Renal cortex interstitium (tissue), 11 donors: ENCODE results near the gene LRRK1. TPM values are rescaled to one million over a fixed set of nuclear protein-coding genes. Genes with fewer than 3 reads are reported as not detected.
"Not testable (repeated sequence)": the region's sequence is repeated elsewhere in the genome, so short reads cannot be mapped to it uniquely, and the experiment has no call there.

ENCODE experiments used
- DNase-seq, 11 donors: peaks; one replicate each; pipeline ENCODE4 v3.0.0-alpha.2; 2013; ENCODE audit warnings: low read depth in 9 of 11, low spot score in 4 of 11; ENCODE audit errors: extremely low read depth in 1 of 11
- polyA plus RNA-seq, 3 donors: library from polyadenylated mRNA; unstranded; fragments of 120-200 nt; gene quantifications; one replicate each; pipeline ENCODE4 v1.2.1, GENCODE V29; 2013; ENCODE audit not compliant: insufficient read length in 3 of 3

Gene LRRK1
- polyA plus RNA-seq, 3 donors = 3.1 to 6.1 (median 3.2) TPM

DNA sequence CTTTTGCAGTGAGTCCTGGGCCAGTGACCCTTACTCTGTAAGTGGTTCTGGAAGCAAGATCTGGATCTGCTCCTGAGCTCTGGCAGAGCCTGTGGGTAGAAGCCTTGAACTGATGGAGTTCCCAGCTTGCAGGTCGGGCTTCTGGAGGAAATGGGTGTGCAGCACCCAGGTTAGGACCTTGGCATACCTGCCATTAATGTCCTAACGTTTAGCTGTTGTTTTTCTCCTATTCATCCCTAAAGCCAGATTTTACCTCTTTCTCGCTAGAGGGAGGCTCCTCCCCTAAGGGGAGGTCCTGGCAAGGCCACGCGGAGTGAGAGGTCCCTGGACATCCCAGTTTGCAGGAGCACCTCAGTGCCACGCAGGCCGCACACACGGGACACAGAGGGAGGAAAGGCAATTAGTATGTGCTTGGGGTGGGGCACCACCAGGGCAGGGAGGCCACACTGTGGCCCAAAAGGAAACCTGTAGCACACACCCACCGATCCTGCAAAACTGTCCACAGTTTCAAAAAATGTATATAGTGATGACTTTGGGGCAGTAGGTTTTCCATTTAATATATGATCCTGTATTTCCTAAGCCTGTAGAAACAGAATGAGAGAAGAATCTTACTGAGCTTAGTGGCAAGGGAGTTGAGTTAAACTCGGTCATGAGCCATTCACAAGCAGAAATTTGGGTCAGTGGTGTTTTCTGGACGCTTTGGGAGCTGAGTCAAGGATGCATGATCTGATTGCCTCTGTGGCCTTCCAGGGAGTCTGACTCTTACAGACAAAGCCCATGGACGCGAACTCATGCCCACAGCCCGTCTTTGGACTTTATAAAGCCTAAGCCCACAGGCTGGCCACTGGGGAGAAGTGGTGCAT, 148.7 kb downstream of the LRRK1 start:
- no peak for DNase-seq

DNA sequence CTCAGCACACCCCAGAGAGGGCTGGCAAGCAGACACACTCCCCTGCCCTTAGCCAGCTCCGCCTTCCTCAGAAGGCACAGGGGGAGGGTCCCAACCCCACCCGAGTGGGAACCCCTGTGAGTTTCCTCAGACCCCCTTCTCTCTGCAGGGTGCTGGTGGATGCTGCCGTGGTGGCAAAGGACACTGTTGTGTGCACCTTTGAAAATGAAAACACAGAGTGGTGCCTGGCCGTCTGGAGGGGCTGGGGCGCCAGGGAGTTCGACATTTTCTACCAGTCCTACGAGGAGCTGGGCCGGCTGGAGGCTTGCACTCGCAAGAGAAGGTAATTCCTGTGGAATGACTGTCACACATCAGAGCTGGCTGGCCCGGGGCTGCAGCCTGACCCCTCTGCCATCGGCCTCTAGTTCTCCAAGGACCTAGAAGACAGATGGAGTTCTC, 149.4 kb downstream of the LRRK1 start:
- DNase-seq = no peak

DNA sequence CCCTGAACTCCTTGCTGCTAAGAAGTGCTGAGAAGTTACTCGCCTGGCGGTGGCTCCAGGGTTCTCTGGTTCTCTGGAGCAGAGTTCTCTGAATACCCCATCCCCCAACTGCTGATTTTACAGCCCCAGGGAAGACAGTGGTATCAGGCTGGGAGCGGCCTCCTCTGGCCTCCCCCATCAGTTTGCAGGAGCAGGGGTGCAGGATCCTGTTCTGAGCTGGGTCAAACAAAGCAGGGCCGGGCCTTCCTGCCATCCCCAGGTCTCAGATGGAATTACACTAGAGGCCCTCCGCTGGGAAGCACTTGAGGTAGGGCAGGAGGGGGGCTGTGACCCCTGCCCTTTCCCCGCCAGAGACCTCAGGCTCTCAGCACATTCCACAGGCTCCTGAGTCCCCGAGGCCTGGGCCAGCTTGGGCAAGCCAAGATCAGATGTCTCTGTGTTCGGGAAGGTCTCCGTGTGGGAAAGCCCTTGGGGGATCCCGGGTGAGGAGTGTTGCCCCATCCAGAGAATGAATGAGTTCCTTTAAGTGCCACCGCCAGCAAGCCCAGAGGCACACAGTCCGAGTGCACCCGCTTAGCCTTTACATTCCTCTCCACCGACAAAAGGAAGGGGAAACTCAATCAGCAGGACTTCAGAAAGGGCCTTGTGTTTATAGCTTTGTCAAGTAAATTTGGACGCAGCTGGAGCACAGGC, 149.9 kb downstream of the LRRK1 start:
- peak in 1 of 11 donors; percentile 53 for DNase-seq

DNA sequence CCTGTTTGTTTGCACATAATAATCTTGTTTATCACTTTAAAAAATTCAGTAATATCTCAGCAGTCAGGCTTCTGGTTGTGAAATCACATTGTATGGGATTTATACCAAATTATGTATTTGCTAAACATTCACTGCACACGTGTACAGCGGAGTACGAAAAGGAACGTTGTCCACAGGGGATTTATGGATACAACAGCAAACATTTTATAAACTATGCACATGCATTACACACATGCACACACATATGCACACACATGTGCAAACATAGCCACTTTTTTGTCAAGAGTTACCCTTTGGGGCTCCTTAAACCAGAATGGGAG, 150.5 kb downstream of the LRRK1 start:
- DNase-seq = no peak

DNA sequence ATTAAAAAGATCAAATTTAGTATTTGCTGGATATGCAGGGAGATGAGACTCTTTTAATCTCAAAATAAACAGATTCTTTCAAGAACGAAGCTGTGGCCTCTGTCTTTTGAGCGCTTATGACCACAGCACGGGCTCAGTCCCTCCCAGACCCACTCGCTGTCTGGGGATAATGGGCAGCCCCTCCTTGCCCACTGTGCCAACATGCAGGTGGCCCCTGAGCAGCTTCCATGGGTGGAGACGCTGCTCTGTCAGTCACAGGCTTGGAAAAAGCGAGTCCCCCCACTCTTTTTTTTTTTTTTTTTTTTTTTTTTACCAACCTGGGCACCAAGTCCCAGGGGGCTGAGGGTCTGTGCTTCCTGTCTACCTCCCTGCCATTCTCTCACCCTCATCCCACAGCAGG, 150.9 kb downstream of the LRRK1 start:
- no peak for DNase-seq

DNA sequence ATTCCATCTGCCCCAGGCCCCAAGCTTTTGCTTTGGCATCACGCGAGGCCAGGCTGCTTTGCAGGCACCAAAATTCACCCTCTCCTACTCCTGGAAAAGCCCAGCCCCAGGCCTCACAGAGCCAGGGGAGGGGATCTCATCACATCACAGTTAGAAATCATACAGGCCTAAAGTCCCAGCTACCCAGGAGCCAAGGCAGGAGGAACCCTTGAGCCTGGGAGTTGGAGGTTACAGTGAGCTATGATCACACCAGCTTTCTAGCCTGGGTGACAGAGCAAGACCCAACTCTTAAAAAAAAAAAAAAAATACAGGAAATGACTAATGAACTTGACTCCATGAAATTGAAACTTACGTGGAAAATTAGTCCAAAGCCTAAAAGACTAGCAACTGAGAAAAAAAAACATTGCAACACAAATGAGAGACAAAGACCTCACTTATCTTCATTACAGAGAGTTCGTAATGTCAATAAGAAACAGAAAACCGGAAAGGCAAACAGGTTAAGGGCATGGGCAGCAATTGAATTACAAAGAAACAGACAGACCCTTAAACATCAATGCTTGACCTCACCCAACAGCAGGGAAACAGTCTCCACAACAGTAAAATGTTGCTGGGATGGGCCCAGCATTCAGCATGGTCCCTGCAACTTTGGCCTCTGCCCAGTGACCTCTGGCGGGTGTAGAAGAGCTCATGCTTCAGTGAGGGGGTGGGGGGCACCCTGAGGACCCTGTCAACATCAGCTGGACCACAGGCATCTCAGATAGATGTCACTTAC, 151.5 kb downstream of the LRRK1 start:
- DNase-seq = no peak

DNA sequence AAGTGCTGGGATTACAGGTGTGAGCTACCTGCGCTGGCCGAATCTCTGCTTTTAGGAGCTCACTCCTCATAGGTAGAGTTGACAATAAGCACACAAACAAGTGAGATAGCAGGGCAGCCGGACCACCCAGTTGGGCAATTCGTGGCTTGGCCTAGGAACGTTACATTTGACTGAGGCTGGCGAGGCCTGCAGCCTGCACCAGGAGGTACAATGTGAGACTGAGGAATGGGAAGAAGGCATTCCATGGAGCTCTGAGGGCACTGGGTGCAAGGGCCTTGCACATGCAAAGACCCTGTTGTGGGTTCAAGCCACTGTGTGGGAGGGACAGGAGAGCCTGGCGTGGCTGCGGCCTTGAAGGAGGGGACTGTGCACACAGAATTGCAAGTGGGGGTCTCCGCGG, 152.5 kb downstream of the LRRK1 start:
- DNase-seq = no peak

DNA sequence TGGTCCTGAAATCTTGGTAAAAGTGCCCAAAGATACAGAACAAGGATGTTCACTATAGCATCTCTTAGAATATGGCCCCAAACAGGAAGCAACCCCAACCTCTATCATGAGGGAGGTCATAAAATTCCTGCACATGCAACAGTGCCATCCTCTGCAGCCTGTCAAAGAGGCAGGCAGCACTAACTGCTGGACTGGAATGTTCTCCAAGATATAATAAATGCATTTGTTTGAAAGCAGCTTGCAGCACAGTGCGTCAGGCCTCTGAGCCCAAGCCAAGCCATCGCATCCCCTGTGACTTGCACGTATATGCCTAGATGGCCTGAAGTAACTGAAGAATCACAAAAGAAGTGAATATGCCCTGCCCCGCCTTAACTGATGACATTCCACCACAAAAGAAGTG, 153.1 kb downstream of the LRRK1 start:
- not testable (repeated sequence) for DNase-seq

DNA sequence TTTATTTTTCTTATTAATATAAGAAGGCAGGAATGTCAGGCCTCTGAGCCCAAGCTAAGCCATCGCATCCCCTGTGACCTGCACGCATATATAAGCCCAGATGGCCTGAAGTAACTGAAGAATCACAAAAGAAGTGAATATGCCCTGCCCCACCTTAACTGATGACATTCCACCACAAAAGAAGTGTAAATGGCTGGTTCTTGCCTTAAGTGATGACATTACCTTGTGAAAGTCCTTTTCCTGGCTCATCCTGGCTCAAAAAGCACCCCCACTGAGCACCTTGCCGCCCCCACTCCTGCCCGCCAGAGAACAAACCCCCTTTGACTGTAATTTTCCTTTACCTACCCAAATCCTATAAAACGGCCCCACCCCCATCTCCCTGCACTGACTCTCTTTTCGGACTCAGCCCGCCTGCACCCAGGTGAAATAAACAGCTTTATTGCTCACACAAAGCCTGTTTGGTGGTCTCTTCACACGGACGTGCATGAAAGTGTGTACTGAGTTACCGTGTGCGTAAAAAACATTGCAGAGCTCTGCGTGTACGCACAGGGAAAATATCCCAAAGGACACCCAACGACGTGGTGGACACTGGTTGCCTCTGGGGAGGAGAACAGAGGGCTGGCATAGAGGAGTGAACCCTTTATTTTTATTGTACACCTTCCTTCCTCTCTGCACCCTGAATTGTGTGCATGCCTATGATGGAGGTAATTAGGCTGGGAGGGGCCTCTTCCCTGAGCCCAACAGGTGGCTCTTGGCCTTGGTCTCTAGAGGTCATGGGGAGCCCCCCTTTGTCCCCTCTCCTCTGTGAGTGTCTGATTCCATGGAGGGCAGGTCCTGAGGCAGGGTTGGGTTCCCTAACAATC, 158.9 kb downstream of the LRRK1 start:
- not testable (repeated sequence) for DNase-seq

DNA sequence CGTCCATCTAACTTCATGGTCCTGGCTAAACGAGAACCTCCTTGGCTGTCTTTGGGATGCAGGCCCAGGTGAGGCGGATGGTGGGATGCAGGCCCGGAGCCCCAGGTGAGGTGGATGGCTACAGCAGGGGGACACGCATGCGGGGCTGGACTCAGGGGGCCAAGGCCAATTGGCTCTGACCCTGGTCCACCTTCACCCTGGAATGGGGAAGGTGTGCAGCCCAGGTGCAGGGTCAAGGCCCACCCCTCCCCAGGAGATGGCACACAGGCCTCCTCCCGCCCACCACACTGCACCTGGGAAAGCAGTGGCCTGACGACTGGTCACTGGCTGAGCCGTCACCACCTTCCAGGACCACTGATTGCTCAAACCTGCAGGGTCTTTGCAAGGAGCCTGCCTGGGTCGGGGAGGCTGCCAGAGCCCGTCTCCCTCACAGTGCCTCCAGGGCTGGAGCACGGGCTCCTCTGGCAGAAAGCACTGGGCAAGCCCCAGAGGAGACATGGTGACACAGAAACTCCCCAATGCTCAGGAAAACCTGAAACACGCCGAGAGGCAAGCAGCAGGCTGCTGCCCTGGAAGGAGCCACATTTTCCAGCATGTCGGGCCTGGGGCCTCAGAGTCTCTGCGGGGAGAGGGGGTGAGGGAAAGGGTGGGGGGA, 159.6 kb downstream of the LRRK1 start:
- no peak for DNase-seq

DNA sequence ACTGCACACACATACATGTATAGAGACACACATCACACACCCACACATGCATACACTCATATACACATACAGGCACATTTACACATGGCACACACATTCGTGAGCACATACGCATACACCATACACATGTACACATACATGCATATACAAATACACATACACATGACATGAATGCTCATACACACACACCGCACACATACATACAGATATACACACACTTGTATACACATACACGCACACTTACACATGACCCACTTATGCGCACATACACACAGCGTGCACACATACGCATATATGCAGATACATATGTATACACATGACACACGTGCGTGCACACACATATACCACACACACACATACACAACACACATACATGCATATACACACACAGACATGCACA, 162.7 kb downstream of the LRRK1 start:
- no peak for DNase-seq

DNA sequence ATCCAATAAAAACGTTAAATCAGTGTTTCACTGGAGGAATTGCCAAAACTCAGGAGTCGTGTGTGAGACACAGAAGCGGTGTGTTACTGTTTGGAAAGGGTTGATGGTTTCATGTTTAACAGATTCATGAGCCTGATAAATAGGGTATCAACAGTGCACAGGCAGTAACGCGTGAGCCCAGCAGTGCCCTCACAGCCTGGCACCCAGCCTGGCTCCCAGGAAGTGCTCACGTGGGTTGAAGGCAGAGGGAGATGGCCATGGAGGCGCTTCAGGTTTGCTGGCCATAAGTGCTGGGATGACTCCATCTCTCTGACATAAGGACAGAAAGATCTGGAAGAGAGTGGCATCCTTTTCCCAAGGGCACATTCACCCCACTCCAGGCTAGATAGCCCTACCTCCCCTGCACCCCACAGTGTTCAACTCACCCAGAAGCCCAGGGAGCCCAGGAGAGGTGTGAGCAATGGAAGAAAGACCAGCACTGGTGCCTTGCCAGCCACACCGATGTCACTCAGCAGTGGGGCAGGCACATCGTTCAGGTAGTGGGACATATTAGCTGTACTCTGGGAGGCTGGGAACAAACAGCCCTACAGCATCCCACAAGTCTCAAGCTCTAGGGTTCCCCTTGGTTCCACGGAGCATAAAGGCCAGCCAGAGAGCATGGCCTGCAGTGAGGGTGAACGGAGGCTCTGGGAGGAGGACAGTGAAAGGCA, 164.3 kb downstream of the LRRK1 start:
- DNase-seq = no peak

DNA sequence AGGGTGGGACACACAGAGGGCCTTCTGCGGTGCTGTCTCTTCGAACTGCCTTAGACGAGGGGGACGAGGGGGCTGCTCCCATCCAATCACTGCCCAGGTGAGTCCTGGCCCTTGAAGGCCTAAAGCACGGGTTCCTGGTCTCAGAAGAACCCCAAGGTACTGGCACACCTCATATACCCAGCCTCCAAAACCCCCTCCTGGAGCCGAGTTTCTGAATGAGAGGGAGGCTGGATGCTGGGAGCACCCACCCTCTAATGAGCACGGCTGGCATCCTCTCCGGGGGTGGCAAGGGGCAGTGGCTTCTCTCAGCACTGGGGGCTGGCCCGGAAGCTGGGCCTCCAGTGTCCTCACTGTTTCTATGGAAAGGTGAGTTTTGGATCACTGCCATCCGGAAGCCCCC, 165.6 kb downstream of the LRRK1 start:
- no peak for DNase-seq

DNA sequence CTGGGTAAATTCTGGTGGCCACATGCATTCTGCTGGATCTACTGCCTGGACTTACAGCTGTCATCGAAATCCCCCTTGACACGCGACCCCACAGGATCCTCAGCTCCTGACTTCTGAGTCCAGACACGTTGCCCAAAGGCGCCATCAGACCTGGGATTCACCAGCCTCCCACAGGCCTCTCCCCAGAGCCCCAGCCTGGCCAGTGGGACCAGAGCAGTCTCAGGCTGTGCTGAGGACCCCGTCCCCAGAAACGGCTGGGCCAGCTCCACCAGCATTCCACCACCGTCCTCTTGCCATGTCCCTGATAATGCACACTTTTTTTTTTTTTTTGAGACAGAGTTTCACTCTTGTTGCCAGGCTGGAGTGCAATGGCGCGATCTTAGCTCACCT, 166.1 kb downstream of the LRRK1 start:
- no peak for DNase-seq

DNA sequence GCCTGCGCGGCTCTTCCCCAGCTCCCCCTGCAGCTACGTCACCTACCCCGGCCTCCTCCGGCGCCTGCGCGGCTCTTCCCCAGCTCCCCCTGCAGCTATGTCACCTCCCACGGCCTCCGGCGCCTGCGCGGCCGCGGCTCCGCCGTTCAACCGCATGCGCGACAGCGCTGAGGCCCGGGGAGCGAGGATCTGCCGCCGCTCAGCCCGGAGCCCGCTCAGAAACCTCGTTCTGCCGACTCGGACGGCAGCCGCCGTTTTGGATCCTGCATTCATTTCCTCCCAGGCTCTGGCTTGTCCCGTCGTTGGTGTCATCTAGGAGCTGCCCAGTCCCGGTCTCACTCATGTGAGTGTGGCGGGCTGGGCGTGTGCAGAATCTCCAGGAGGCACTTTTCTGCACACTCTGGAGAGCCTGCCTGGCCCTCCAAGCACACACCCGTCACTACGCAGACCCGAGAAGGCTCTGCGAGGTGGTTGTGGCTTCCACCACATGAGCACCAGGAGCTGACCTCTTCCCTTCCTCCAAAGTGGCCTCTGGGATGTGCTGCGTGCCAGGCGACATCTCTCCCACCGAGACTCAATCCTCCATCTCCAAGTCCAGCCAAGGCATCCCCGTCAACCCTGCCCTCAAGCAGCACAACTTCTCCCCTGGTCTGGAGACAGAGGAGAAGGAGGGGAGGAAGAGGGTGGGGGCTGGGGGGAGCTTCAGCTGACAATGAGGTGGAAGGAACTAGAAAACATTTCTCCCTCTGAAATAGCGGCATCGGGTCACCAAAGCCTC, 167.4 kb downstream of the LRRK1 start:
- DNase-seq = no peak

DNA sequence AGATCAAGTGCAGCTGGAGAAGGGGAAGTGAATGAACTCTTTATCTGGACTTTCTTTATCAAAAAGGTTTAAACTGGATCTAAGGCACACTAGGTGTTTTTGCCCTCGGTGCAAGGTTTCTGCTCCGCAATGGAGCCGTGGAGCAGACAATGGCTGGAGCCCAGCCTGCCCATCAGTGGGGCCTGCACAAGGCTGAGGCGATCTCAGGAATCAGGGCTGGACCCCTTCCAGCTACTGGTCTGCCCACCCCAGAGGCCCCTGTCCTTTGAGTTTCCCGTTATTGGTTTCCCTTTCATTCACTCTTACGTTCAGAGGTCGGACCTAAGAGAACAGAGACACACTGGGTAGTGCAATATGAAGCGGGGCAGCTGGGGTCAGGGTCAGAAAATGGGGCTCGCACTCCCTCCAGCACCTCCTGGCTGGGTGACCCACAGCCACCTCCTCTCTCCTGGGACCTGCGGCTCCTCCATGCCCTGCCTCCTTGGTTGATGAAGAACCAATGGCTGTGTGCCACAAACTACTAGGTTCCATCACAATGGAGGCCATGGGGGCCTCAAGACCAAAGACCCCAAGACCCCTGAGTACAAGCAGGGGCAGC, 168.1 kb downstream of the LRRK1 start:
- DNase-seq = no peak

DNA sequence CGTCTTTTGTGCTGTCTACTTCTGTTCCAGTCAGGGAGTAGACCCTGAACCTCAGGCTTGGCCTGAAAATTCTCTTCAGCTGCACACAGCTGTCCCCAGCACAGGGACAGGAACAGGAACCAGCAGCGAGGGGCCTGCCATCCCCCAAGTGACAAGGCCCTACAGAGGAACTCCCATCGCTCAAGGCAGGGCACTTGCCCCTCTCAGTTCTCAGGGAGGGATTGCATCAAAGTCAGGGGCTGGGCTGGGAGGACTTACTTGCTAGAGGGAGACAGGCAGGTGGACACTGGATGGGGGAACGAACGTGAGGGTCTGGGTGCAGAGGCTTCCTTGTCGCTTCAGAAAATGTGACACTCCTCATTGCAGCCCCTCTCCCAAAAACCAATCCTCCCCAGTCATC, 169.1 kb downstream of the LRRK1 start:
- DNase-seq = no peak
